SK-N-SH treated with all-trans-retinoic acid at 6 μM for 48 hours (cell line): ENCODE measurements around the gene TRAPPC10.

Source experiments
- ATAC-seq: fragments of 200-7000 bp; cut with Tn5 transposase; 3 replicates; pipeline ENCODE4 v1.9.1; 2020; ENCODE audit warnings: mild to moderate bottlenecking, moderate library complexity
- ARNTL ChIP-seq: fragments of 450-650 bp; formaldehyde crosslinking; IDR thresholded peaks from 2 replicates; pipeline ENCODE4 v1.5.0; 2020; ENCODE audit warnings: low read depth, mild to moderate bottlenecking, moderate library complexity, borderline replicate concordance
- CSDC2 ChIP-seq: fragments of 250-450 bp; sonication (Bioruptor Pico); IDR thresholded peaks from 2 replicates; pipeline ENCODE4 v1.5.0; 2020; ENCODE audit warnings: mild to moderate bottlenecking, moderate library complexity
- CSRNP3 ChIP-seq: fragments of 250-450 bp; sonication (Bioruptor Pico); IDR thresholded peaks from 2 replicates; pipeline ENCODE4 v1.5.1; 2021; ENCODE audit warnings: mild to moderate bottlenecking, moderate library complexity
- ISL1 ChIP-seq: fragments of 250-450 bp; sonication (Bioruptor Pico); IDR thresholded peaks from 2 replicates; pipeline ENCODE4 v2.1.2; 2022; ENCODE audit warnings: mild to moderate bottlenecking, moderate library complexity
- OSR1 ChIP-seq: fragments of 250-450 bp; sonication (Bioruptor Pico); IDR thresholded peaks from 2 replicates; pipeline ENCODE4 v1.8.0; 2022; ENCODE audit warnings: moderate library complexity, mild to moderate bottlenecking, inconsistent platforms
- PATZ1 ChIP-seq: fragments of 250-450 bp; sonication (Bioruptor Pico); IDR thresholded peaks from 2 replicates; pipeline ENCODE4 v1.8.0; 2020; ENCODE audit warnings: mild to moderate bottlenecking, moderate library complexity, borderline replicate concordance
- PPARA ChIP-seq: fragments of 250-450 bp; sonication (Bioruptor Pico); IDR thresholded peaks from 2 replicates; pipeline ENCODE4 v1.5.0; 2020; ENCODE audit warnings: mild to moderate bottlenecking, borderline replicate concordance
- SNAI2 ChIP-seq: fragments of 250-450 bp; sonication (Bioruptor Pico); IDR thresholded peaks from 2 replicates; pipeline ENCODE4 v1.5.0; 2020; ENCODE audit warnings: mild to moderate bottlenecking, moderate library complexity
- TOX ChIP-seq: fragments of 250-450 bp; sonication (Bioruptor Pico); IDR thresholded peaks from 2 replicates; pipeline ENCODE4 v1.8.0; 2021; ENCODE audit warnings: mild to moderate bottlenecking, moderate library complexity, borderline replicate concordance
- ZC3H10 ChIP-seq: fragments of 250-450 bp; sonication (Bioruptor Pico); IDR thresholded peaks from 2 replicates; pipeline ENCODE4 v1.5.1; 2021; ENCODE audit warnings: mild to moderate bottlenecking, moderate library complexity
- ZFP3 ChIP-seq: fragments of 250-450 bp; sonication (Bioruptor Pico); IDR thresholded peaks from 2 replicates; pipeline ENCODE4 v1.5.0; 2020; ENCODE audit warnings: mild to moderate bottlenecking, moderate library complexity
- ZFP30 ChIP-seq: fragments of 450-650 bp; formaldehyde crosslinking; IDR thresholded peaks from 2 replicates; pipeline ENCODE4 v1.5.0; 2022; ENCODE audit warnings: mild to moderate bottlenecking, moderate library complexity
- ZNF70 ChIP-seq: fragments of 450-650 bp; formaldehyde crosslinking; IDR thresholded peaks from 2 replicates; pipeline ENCODE4 v1.5.0; 2020; ENCODE audit warnings: mild to moderate bottlenecking, moderate library complexity
- ZNF8 ChIP-seq: fragments of 450-650 bp; formaldehyde crosslinking; IDR thresholded peaks from 2 replicates; pipeline ENCODE4 v1.5.0; 2020; ENCODE audit warnings: mild to moderate bottlenecking, moderate library complexity
- TF ChIP-seq, protein P1 (sequence below): fragments of 250-450 bp; sonication (Bioruptor Pico); IDR thresholded peaks from 2 replicates; pipeline ENCODE4 v1.5.0; 2020; ENCODE audit warnings: mild to moderate bottlenecking, moderate library complexity
- TF ChIP-seq, protein P2 (sequence below): fragments of 250-450 bp; sonication (Bioruptor Pico); IDR thresholded peaks from 2 replicates; pipeline ENCODE4 v1.5.1; 2020; ENCODE audit warnings: low read depth, mild to moderate bottlenecking, moderate library complexity
- TF ChIP-seq, protein P3 (sequence below): fragments of 250-450 bp; sonication (Bioruptor Pico); IDR thresholded peaks from 2 replicates; pipeline ENCODE4 v1.8.0; 2021; ENCODE audit warnings: low read depth, mild to moderate bottlenecking, moderate library complexity, borderline replicate concordance

Gene TRAPPC10

DNA sequence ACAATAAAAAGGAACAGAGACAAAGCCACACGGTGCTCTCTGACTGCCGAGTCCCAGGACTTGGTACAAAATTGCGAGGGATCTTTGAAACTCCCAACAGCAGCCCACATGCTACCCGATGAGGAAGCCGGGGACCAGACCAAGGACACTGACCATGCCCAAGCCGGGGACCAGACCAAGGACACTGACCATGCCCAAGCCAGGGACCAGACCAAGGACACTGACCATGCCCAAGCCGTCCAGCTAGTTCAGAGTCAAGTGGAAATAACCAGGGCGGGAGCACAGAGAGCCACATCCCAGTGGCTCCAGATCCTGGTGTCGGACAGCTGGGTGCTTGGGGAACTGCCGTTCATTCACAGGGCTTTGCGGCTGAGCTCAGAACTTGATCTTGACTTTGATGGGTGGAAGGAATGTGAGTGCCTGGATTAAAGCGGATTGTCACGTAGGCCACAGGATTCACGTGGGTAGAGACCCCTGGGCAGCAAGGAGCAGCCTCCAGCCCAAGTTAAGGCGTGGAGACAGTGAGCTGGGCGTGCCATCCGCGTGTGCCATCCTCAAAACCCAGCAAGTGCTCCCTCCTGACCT lies 16.5 kb upstream of the TRAPPC10 start:
- no peak for TF ChIP-seq ZFP3 (CRISPR knock-in tag)
- TF ChIP-seq, protein P1, sequence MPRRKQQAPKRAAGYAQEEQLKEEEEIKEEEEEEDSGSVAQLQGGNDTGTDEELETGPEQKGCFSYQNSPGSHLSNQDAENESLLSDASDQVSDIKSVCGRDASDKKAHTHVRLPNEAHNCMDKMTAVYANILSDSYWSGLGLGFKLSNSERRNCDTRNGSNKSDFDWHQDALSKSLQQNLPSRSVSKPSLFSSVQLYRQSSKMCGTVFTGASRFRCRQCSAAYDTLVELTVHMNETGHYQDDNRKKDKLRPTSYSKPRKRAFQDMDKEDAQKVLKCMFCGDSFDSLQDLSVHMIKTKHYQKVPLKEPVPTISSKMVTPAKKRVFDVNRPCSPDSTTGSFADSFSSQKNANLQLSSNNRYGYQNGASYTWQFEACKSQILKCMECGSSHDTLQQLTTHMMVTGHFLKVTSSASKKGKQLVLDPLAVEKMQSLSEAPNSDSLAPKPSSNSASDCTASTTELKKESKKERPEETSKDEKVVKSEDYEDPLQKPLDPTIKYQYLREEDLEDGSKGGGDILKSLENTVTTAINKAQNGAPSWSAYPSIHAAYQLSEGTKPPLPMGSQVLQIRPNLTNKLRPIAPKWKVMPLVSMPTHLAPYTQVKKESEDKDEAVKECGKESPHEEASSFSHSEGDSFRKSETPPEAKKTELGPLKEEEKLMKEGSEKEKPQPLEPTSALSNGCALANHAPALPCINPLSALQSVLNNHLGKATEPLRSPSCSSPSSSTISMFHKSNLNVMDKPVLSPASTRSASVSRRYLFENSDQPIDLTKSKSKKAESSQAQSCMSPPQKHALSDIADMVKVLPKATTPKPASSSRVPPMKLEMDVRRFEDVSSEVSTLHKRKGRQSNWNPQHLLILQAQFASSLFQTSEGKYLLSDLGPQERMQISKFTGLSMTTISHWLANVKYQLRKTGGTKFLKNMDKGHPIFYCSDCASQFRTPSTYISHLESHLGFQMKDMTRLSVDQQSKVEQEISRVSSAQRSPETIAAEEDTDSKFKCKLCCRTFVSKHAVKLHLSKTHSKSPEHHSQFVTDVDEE (CRISPR knock-in tag), result no peak
- no peak for TF ChIP-seq ZFP30 (CRISPR knock-in tag)
- TF ChIP-seq, protein P2, sequence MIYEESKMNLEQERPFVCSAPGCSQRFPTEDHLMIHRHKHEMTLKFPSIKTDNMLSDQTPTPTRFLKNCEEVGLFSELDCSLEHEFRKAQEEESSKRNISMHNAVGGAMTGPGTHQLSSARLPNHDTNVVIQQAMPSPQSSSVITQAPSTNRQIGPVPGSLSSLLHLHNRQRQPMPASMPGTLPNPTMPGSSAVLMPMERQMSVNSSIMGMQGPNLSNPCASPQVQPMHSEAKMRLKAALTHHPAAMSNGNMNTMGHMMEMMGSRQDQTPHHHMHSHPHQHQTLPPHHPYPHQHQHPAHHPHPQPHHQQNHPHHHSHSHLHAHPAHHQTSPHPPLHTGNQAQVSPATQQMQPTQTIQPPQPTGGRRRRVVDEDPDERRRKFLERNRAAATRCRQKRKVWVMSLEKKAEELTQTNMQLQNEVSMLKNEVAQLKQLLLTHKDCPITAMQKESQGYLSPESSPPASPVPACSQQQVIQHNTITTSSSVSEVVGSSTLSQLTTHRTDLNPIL (CRISPR knock-in tag), result no peak
- TF ChIP-seq PPARA (CRISPR knock-in tag), result no peak
- no peak for TF ChIP-seq OSR1 (CRISPR knock-in tag)
- TF ChIP-seq, protein P3, sequence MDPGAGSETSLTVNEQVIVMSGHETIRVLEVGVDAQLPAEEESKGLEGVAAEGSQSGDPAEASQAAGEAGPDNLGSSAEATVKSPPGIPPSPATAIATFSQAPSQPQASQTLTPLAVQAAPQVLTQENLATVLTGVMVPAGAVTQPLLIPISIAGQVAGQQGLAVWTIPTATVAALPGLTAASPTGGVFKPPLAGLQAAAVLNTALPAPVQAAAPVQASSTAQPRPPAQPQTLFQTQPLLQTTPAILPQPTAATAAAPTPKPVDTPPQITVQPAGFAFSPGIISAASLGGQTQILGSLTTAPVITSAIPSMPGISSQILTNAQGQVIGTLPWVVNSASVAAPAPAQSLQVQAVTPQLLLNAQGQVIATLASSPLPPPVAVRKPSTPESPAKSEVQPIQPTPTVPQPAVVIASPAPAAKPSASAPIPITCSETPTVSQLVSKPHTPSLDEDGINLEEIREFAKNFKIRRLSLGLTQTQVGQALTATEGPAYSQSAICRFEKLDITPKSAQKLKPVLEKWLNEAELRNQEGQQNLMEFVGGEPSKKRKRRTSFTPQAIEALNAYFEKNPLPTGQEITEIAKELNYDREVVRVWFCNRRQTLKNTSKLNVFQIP, result no peak
- no peak for ATAC-seq

DNA sequence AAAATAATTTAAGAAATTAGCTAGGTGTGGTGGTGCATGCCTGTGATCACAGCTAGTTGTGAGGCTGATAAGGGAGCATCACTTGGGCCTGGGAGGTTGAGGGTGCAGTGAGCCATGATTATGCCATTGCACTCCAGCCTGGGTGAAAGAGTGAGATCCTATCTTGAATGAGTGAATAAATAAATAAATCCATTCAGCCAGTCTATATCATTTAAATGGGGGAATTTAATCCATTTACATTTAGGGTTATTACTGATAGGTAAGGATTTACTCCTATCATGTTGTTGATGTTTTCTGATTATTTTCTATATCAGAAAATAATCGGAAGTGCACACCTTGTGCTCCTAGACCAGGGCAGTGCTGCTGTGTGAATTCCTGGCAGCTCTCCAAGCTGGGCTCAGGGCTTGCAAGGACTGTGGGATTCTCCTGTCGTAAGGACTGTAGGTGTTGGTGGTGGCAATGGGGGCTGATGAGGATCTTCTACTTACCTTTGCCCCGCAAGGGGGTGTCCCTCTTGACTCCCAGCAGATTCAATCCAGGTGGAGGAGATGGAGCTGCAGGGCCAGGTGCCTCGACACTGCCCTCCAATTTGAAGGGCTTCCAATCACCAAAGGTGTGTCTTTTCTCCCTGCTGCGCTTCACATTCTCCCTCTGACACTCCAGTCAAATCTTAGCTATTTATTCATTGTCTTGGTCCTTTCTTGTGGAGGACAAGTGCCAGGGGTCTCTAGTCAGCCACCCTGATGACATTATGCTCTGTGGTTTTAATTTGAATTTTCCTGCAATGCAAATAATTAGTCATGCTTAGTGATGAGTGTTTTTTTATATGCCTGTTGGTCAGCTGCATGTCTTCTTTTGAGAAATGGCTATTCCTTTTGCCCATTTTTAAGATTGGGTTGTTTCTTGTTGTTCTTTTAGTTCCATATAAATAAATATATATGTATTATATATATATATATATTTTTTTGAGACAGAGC lies 14.1 kb upstream of the TRAPPC10 start:
- TF ChIP-seq SNAI2 (CRISPR knock-in tag), result no peak
- TF ChIP-seq, protein P2 (CRISPR knock-in tag), result no peak
- TF ChIP-seq, protein P3, result no peak
- no peak for ATAC-seq

DNA sequence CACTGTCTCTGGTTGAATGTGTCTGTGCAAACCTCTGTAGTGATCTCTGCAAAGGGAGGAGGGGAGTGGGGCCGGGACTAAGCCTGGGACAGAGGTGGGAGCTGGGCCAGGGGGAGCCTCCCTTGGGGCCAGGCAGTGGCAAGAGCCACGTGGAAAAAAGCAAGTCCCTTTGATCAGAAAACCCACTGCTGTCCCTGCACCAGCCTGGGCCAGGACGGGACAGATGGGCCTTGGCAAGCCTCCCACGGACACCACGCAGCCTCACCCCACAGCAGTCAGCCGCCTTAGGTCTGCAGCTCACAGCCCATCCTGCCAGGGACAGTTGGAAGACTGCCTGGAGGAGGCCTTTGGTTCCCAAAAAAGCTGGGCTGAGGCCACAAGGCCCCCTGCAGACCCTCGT lies 11.7 kb upstream of the TRAPPC10 start:
- no peak for ATAC-seq
- TF ChIP-seq ISL1 (CRISPR knock-in tag) (no peak), PATZ1 (CRISPR knock-in tag) (no peak), OSR1 (CRISPR knock-in tag) (no peak), ZNF8 (CRISPR knock-in tag) (no peak), ARNTL (no peak), ZC3H10 (CRISPR knock-in tag) (no peak), SNAI2 (CRISPR knock-in tag) (no peak), ZNF70 (CRISPR knock-in tag) (no peak), CSDC2 (CRISPR knock-in tag) (no peak), PPARA (CRISPR knock-in tag) (no peak), CSRNP3 (CRISPR knock-in tag) (no peak), ZFP3 (CRISPR knock-in tag) (no peak), TOX (CRISPR knock-in tag) (no peak)
- TF ChIP-seq, protein P3, result no peak
- TF ChIP-seq, protein P2 (CRISPR knock-in tag), result no peak
